ENCODE data around the gene LIN7C. TPM values are rescaled to one million over a fixed set of nuclear protein-coding genes. Genes with fewer than 3 reads are reported as not detected.

LIN7C gene
- total and polyA plus RNA-seq, 2 of the 13 experiments (the other 11 are each of a cell fraction or from before 2014, with no cell fraction given) = 14.8 to 37.2 TPM

- TF ChIP-seq ZBTB2 (CRISPR knock-in tag; IDR thresholded peaks at IDR 0.05; ENCODE audit: low read depth) (no peak), SALL1 (CRISPR knock-in tag; IDR thresholded peaks at IDR 0.05) (peak; percentile 94), MTA3 (CRISPR knock-in tag; IDR thresholded peaks at IDR 0.05) (no peak), ZNF232 (CRISPR knock-in tag; IDR thresholded peaks at IDR 0.05; ENCODE audit: borderline replicate concordance) (0 out of 2 replicates have a peak, but pooled peaks have one; percentile 24), ZNF224 (CRISPR knock-in tag; IDR thresholded peaks at IDR 0.05) (no peak), GMEB2 (CRISPR knock-in tag; IDR thresholded peaks at IDR 0.05; ENCODE audit: low read depth) (no peak), ZFP1 (CRISPR knock-in tag; IDR thresholded peaks at IDR 0.05) (peak; percentile 79), KLF6 (CRISPR knock-in tag; IDR thresholded peaks at IDR 0.05) (no peak), FOXO1 (CRISPR knock-in tag; IDR thresholded peaks at IDR 0.05) (peak; percentile 98), ZNF431 (CRISPR knock-in tag; IDR thresholded peaks at IDR 0.05; ENCODE audit: borderline replicate concordance, low read depth) (no peak; the same call in 1 of the 2 replicates), SNAPC2 (CRISPR knock-in tag; IDR thresholded peaks at IDR 0.05) (no peak), ZFX (CRISPR knock-in tag; IDR thresholded peaks at IDR 0.05; ENCODE audit: low read depth) (peak; percentile 62), ZNF790 (CRISPR knock-in tag; IDR thresholded peaks at IDR 0.05; ENCODE audit: borderline replicate concordance) (no peak), HNF4A (CRISPR knock-in tag; IDR thresholded peaks at IDR 0.05) (peak; percentile 97), TRIM24 (CRISPR knock-in tag; IDR thresholded peaks at IDR 0.05) (0 out of 2 replicates have a peak, but pooled peaks have one; percentile 27), ISL2 (CRISPR knock-in tag; IDR thresholded peaks at IDR 0.05) (peak; percentile 75), ATF4 (CRISPR knock-in tag; IDR thresholded peaks at IDR 0.05) (peak in 1 of 2 experiments; percentile 55; a peak in 2 of 4 replicates), PAF1 (CRISPR knock-in tag; IDR thresholded peaks at IDR 0.05) (no peak), KDM1A (CRISPR knock-in tag; IDR thresholded peaks at IDR 0.05) (no peak), XRCC5 (optimal IDR thresholded peaks at IDR 0.05; ENCODE audit: low read length) (no peak), E2F2 (CRISPR knock-in tag; IDR thresholded peaks at IDR 0.05; ENCODE audit: borderline replicate concordance) (no peak), ZBTB3 (CRISPR knock-in tag; IDR thresholded peaks at IDR 0.05; ENCODE audit: borderline replicate concordance, low read depth) (no peak), MYNN (CRISPR knock-in tag; IDR thresholded peaks at IDR 0.05; ENCODE audit: low read depth) (no peak), CENPX (CRISPR knock-in tag; IDR thresholded peaks at IDR 0.05) (no peak), TCF12 (IDR thresholded peaks at IDR 0.05) (no peak), TCF12 (CRISPR knock-in tag; IDR thresholded peaks at IDR 0.05) (peak; percentile 74; the same call in 1 of the 2 replicates), EZH2 (conservative IDR thresholded peaks at IDR 0.05; ENCODE audit: low read depth, low read length) (no peak), ZNF17 (CRISPR knock-in tag; IDR thresholded peaks at IDR 0.05) (no peak), ZNF510 (CRISPR knock-in tag; IDR thresholded peaks at IDR 0.05; ENCODE audit: low read depth) (no peak)
Observed at GRCh38 chr11:27475622-27476021, 30.9 kb downstream of the LIN7C start (continued).
